Mammary epithelial cell (primary cell): ENCODE data around the gene NELFB.

ENCODE experiments used
- EZH2 ChIP-seq: IDR thresholded peaks from 2 replicates; pipeline ENCODE4 v1.6.1; 2012; ENCODE audit warnings: low read length, inconsistent platforms, borderline replicate concordance
- TF ChIP-seq, protein P1 (sequence below), 2 donors: IDR thresholded peaks in 1 of 2; conservative IDR thresholded peaks in 1 of 2; 2 replicates each; pipeline ENCODE4 v1.5.1; 2011 to 2012; ENCODE audit warnings: inconsistent platforms in 2 of 2, low read length in 2 of 2, mild to moderate bottlenecking in 2 of 2, control low read depth in 1 of 2, low read depth in 1 of 2; ENCODE audit not compliant: insufficient read depth in 1 of 2; ENCODE audit errors: extremely low read depth in 1 of 2

DNA sequence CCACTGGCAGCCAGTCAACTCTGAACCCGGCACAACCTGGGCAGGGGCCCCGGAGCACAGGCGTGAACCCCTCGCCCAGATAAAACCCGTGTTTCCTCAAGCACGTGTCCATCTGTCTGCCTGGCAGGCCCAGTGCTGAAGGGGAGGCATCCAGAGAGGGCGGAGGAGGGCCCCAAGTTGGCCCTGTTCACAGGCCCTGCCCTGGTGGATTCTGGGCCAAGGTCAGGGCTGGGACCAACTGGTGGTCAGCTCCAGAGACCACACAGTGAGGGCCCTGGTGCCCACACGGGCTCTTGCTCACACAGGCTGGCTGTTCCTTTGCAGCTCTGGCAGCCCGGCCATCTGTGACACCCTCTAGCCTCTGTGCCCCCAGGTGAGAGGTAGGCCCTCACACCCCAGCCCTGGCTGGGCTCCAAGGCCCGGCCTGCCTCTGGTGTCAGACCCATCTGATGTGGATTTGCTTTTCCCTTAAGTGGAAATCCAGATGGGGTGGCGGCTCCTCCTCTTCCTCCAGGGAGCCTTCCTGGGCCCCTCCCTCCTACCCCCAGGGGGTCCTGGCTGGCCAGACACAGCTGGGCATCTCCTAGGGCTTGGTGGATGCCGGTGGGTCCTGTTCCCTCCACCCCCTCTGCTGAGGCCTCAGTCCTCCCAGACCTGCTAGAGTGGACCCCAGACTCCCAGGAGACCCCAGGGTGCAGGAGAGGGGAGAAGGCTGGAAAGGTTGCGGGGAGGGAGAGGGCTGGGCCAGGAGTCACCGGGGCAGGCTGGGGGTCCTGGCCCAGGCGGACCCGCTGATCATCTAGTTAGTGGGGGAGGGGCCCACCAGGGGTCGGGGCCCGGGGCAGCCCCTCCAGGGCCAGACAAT lies 4.6 kb upstream of the NELFB start:
- TF ChIP-seq, protein P1, sequence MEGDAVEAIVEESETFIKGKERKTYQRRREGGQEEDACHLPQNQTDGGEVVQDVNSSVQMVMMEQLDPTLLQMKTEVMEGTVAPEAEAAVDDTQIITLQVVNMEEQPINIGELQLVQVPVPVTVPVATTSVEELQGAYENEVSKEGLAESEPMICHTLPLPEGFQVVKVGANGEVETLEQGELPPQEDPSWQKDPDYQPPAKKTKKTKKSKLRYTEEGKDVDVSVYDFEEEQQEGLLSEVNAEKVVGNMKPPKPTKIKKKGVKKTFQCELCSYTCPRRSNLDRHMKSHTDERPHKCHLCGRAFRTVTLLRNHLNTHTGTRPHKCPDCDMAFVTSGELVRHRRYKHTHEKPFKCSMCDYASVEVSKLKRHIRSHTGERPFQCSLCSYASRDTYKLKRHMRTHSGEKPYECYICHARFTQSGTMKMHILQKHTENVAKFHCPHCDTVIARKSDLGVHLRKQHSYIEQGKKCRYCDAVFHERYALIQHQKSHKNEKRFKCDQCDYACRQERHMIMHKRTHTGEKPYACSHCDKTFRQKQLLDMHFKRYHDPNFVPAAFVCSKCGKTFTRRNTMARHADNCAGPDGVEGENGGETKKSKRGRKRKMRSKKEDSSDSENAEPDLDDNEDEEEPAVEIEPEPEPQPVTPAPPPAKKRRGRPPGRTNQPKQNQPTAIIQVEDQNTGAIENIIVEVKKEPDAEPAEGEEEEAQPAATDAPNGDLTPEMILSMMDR (conservative IDR thresholded peaks at IDR 0.05 in 1 of 2, IDR thresholded peaks at IDR 0.05 in 1 of 2; ENCODE audit: extremely low read depth in 1 of 2, insufficient read depth in 1 of 2, low read depth in 1 of 2, low read length in 2 of 2) = no peak
- no peak for TF ChIP-seq EZH2
